GM23338 (cell line): ENCODE data around the gene EIF1AX.

Experiments
- CREB1 ChIP-seq: fragments of 250-450 bp; sonication (Bioruptor Pico); IDR thresholded peaks from 2 replicates; pipeline ENCODE4 v1.5.0; 2020; ENCODE audit warnings: low read depth, mild to moderate bottlenecking, moderate library complexity
- CTCF ChIP-seq, 2 experiments: fragments of 200-600 bp in 1 of 2; sonication (generic) in 1 of 2; conservative IDR thresholded peaks; 2 replicates each; pipeline versions ENCODE4 v1.5.1 to v1.6.1; 2016 to 2017; ENCODE audit warnings: antibody characterized with exemption in 2 of 2, low read depth in 2 of 2, mild to moderate bottlenecking in 2 of 2, moderate library complexity in 1 of 2
- EZH2 ChIP-seq: fragments of 200-600 bp; sonication (generic); IDR thresholded peaks from one replicate; pipeline ENCODE4 v1.8.0; 2017; ENCODE audit warnings: antibody characterized with exemption, mild to moderate bottlenecking, low read depth; ENCODE audit not compliant: unreplicated experiment
- EZH2phosphoT487 ChIP-seq: fragments of 200-600 bp; sonication (generic); IDR thresholded peaks from one replicate; pipeline ENCODE4 v1.8.1; 2018; ENCODE audit warnings: antibody characterized with exemption; ENCODE audit not compliant: unreplicated experiment
- POLR2AphosphoS5 ChIP-seq: IDR thresholded peaks from 2 replicates; pipeline ENCODE4 v1.6.1; 2016; ENCODE audit warnings: antibody characterized with exemption, low read depth
- REST ChIP-seq: IDR thresholded peaks from one replicate; pipeline ENCODE4 v1.6.1; 2018; ENCODE audit warnings: antibody characterized with exemption; ENCODE audit not compliant: unreplicated experiment
- ZNF114 ChIP-seq: fragments of 250-450 bp; sonication (Bioruptor Pico); IDR thresholded peaks from 2 replicates; pipeline ENCODE4 v1.5.0; 2020; ENCODE audit warnings: mild to moderate bottlenecking, moderate library complexity
- ZNF331 ChIP-seq: fragments of 250-450 bp; sonication (Bioruptor Pico); IDR thresholded peaks from 2 replicates; pipeline ENCODE4 v1.5.0; 2020; ENCODE audit warnings: low read depth, mild to moderate bottlenecking, moderate library complexity
- TF ChIP-seq, protein P1 (sequence below): IDR thresholded peaks from 2 replicates; pipeline ENCODE4 v1.6.1; 2016; ENCODE audit warnings: antibody characterized with exemption

GRCh38 chrX:20144491-20144890 is 2.9 kb upstream of the EIF1AX start:
- TF ChIP-seq CTCF (conservative IDR thresholded peaks at IDR 0.05; ENCODE audit: low read depth in 2 of 2) (no peak), EZH2phosphoT487 (no peak), ZNF114 (no peak), POLR2AphosphoS5 (no peak), EZH2 (no peak), REST (no peak), CREB1 (CRISPR knock-in tag) (no peak), ZNF331 (CRISPR knock-in tag) (no peak)
- TF ChIP-seq, protein P1, sequence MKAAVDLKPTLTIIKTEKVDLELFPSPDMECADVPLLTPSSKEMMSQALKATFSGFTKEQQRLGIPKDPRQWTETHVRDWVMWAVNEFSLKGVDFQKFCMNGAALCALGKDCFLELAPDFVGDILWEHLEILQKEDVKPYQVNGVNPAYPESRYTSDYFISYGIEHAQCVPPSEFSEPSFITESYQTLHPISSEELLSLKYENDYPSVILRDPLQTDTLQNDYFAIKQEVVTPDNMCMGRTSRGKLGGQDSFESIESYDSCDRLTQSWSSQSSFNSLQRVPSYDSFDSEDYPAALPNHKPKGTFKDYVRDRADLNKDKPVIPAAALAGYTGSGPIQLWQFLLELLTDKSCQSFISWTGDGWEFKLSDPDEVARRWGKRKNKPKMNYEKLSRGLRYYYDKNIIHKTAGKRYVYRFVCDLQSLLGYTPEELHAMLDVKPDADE, result no peak
